ENCODE measurements around the gene ADRA1B.

- TF ChIP-seq POLR2AphosphoS5 (IDR thresholded peaks at IDR 0.05; ENCODE audit: low read depth, low read length), result no peak
- no peak for TF ChIP-seq SIN3A (IDR thresholded peaks at IDR 0.05; ENCODE audit: borderline replicate concordance, insufficient read depth, low read length)
- no peak for TF ChIP-seq TAF1 (IDR thresholded peaks at IDR 0.05; ENCODE audit: borderline replicate concordance, insufficient read depth, low read length)
Observed at GRCh38 chr5:159953609-159954008, 37.3 kb downstream of the ADRA1B start.
